ENCODE results near the gene TAOK3. TPM values are rescaled to one million over a fixed set of nuclear protein-coding genes. Genes with fewer than 3 reads are reported as not detected.
A peak's percentile ranks its signal among the peaks of the same experiment; 100 is the strongest.

The TAOK3 gene
- total and polyA plus RNA-seq, 4 donors, result 6.7 to 28.6 (median 19.5) TPM

DNA sequence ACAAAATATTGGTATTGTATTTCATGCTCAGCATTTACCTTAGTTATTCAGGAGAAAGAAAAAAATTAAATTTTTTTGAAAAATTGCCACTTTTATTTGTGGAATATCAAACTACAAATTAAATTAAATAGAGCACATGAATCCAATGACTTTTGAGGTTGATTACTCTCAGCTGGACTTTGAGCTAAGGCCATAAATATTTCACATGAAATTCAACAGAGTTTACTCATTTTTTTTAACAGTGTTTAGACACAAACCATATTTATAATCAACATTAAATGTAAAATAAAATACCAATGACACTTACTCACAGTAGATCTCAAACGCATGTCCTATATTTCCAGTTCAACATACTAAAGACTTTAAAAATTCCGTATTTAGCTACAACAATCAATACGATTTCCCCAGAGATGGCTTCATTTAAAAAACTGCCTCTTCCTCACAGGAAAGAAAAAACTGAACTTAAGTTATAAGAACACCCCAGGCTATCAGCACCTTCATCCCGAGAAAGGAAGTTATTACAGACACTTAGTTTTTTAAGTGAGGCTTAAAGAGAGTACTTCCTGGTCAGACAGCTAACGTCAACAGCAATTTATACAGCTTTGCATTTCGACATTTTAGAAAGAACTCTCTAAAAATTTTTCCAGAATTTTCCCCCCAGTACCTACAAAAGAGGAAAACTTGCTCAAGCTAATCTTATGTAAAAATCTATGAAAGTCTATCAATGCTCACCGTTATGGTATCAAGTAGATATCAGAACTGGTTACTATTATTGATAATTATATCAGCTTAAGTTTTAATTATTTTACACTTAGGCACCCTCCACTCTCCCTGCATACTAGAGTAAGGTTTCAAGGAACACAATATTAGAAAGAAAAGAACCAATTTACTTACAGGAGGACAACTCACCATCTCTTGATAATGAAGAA lies 13.8 kb downstream of the TAOK3 start:
- H3K27me3 ChIP-seq (ENCODE audit: control insufficient read depth in 4 of 4, insufficient read depth in 4 of 4, low read length in 3 of 4), result no peaks in the 10 kb centered on the region
- peaks cover 6 to 34% (median 23%) of the 10 kb centered on the region in 4 donors for H3K4me1 ChIP-seq (ENCODE audit: control insufficient read depth in 4 of 4, insufficient read depth in 4 of 4, low read length in 3 of 4)
- no peaks in the 10 kb centered on the region for H3K36me3 ChIP-seq (ENCODE audit: control insufficient read depth in 4 of 4, insufficient read depth in 3 of 4, low read depth in 1 of 4, low read length in 3 of 4)
- no peak for DNase-seq (ENCODE audit: low spot score)
- WGBS, result 42% methylated on average over 7 of the region's 7 CpGs
- peak overlapping the region; percentile 51 to 57 for H3K27ac ChIP-seq (ENCODE audit: low read depth in 1 of 2, low read length in 2 of 2)
- peak overlapping the region in 1 of 2 donors; percentile 42 for H3K9ac ChIP-seq (ENCODE audit: low read depth in 1 of 2, low read length in 2 of 2)
- no peak overlapping the region for H3K4me3 ChIP-seq (ENCODE audit: low read depth in 1 of 3, low read length in 3 of 3)
- peak; percentile 32 for TF ChIP-seq HNF4G (IDR thresholded peaks at IDR 0.05)
- peak; percentile 72 to 74 for TF ChIP-seq HNF4A (conservative IDR thresholded peaks at IDR 0.05)
- TF ChIP-seq FOXA1 (IDR thresholded peaks at IDR 0.05), result no peak
- H3K9me3 ChIP-seq (ENCODE audit: control insufficient read depth in 4 of 4, low read length in 3 of 4), result no peaks in the 10 kb centered on the region

- Histone ChIP-seq H3K9me3 (ENCODE audit: control insufficient read depth in 4 of 4, low read length in 3 of 4) (no peaks in the 10 kb centered on the region), H3K4me3 (ENCODE audit: low read depth in 1 of 3, low read length in 3 of 3) (no peak overlapping the region)
These were observed 14.7 kb downstream of the TAOK3 start for GRCh38 chr12:118358008-118358359.

More at GRCh38 chr12:118358008-118358359, 14.7 kb downstream of the TAOK3 start:
- Histone ChIP-seq H3K9ac (ENCODE audit: low read depth in 1 of 2, low read length in 2 of 2) (no peak overlapping the region), H3K36me3 (ENCODE audit: control insufficient read depth in 4 of 4, insufficient read depth in 3 of 4, low read depth in 1 of 4, low read length in 3 of 4) (no peaks in the 10 kb centered on the region), H3K27me3 (ENCODE audit: control insufficient read depth in 4 of 4, insufficient read depth in 4 of 4, low read length in 3 of 4) (no peaks in the 10 kb centered on the region), H3K4me1 (ENCODE audit: control insufficient read depth in 4 of 4, insufficient read depth in 4 of 4, low read length in 3 of 4) (peaks cover 4 to 34% (median 23%) of the 10 kb centered on the region in 4 donors), H3K27ac (ENCODE audit: low read depth in 1 of 2, low read length in 2 of 2) (peak overlapping the region; percentile 66 to 71)
- DNase-seq (ENCODE audit: low spot score), result no peak
- 86% methylated on average over 1 of the region's 1 CpG for WGBS
- no peak for TF ChIP-seq ATF3 (IDR thresholded peaks at IDR 0.05)
- no peak for TF ChIP-seq RAD21 (IDR thresholded peaks at IDR 0.05)
- no peak for TF ChIP-seq SP1 (IDR thresholded peaks at IDR 0.05)
- TF ChIP-seq HNF4G (IDR thresholded peaks at IDR 0.05), result no peak
- no peak for TF ChIP-seq CTCF (IDR thresholded peaks at IDR 0.05; ENCODE audit: low read depth, low read length, missing input control)
- no peak for TF ChIP-seq RXRA (IDR thresholded peaks at IDR 0.05)
- no peak for TF ChIP-seq EGR1 (IDR thresholded peaks at IDR 0.05; ENCODE audit: low read depth in 2 of 2)
- TF ChIP-seq YY1 (IDR thresholded peaks at IDR 0.05), result no peak
- no peak for TF ChIP-seq JUND (IDR thresholded peaks at IDR 0.05)
- TF ChIP-seq MAX (IDR thresholded peaks at IDR 0.05), result no peak
- TF ChIP-seq GABPA (IDR thresholded peaks at IDR 0.05 in 1 of 2, conservative IDR thresholded peaks at IDR 0.05 in 1 of 2), result no peak
- TF ChIP-seq REST (IDR thresholded peaks at IDR 0.05), result no peak
- no peak for TF ChIP-seq TAF1 (conservative IDR thresholded peaks at IDR 0.05)
